ENCODE results near the gene SLC9C1.
"Not testable (repeated sequence)": the region's sequence is repeated elsewhere in the genome, so short reads cannot be mapped to it uniquely, and the experiment has no call there.

Gene SLC9C1

DNA sequence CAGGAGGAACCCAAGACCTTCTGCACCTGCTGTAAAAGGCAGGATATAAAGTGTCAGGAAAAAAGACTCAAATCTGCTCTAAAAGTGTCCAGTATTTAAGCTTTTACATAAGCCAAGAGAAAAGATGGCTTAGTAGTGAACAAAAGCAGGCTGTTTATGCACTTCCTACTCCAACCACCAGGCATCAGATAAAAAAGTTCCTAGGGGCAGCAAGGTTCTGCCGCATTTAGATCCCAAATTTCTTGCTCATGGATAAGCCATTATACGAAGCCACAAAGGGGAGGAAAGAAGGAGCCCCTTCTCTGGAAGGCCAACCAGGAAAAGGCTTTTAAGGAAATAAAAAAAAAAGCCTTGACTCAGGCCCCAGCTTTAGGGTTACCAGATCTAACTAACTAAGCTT is 10.6 kb upstream of the SLC9C1 start:
- DNase-seq = no peak

DNA sequence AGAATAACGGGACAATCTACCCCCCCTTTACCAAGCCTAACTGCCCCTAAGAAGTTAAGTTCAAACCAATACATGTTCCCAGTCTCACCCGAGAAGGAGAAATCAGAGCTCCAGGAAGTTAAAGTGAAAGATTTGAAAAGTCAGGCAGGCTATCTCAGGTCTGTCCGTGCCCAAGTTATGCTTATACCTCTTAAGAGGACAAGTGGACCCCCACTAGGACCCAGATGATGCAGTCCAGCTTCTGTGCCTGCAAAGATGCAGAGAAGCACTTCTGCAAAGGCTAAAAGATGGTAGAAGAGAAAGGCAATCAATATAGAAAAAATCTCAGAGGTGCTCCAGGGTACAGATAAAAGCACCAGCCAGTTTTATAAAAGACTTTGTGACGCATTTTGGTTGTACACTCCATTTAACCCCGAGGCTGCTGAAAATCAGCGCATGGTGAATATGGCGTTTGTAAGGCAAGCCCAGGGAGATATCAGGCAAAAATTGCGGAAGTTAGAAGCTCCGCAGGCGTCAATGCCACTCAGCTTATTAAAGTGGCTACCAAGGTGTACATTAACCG is 9.8 kb upstream of the SLC9C1 start:
- no peak for DNase-seq

DNA sequence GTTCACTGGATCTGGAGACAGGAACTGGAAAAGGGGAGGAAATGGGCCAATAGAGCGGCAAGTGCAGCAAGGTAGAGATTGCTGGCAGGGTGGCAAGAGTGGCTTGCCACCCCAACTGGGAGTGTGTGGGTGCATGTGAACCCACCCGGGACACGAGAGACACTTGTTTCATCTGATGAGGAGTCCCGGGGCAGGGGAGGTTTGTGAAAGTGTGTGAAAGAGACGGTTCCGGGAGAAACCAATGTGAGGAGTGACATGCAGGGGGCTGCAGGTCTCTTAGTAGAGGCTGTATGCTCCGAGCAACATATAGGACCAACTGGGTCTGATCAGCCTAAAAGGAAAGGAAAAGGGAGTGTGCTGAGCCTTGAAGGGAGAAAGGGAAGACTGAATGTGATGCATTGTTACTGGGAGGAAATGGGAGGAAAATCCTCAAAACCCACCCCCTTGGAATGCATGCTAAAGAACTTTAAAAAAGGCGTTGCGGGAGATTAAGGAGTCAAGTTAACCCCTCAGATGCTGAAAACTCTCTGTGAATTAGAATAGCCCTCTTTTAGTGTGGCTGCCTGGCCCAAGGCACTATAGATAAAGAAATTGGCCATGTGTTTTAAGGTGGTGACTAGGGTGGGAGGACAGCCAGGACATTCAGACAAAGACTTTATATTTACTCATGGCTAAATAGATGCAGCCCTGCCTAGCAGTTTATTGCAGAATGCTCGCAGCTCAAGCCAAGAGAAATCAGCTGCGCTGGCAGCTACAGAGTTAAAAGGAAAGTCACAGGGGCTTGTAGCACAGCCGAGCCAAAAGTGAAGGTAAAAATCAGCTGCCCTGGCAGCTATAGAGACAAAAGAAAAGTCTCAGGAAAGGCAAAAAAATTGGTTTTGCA is 9.1 kb upstream of the SLC9C1 start:
- DNase-seq = no peak

DNA sequence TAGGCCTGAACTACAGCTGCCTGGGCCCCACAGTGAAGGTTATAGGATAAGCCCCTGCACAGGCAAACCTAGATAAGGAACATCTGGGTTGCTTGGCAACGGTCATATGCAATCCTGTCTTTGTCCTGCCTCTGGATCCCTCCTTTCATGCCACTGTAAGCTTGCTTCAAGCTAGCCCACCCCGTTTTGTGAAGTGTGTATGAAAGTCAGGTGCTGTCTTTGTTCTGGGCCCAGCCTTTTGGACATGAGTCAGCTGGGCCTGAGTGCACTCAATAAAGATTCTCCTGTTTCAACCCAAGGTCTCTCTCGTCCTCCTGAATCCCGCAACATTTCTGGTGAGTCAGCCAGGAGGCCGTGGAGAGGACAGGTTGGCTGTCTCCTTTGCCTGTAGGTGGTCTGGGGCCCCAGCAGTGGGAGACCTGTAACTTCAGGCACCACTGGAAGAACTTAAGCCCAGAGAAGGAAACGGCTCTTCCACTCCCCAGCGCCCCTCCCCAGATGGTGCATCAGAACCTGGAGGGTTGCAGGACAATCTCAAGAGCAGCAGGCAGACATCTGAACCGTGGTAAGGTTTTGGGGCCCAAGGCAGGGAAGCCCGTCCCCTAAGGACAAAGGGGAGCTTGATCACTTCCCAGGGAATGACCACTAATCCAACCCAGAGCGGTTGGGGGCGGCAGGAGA is 8.3 kb upstream of the SLC9C1 start:
- DNase-seq = no peak

DNA sequence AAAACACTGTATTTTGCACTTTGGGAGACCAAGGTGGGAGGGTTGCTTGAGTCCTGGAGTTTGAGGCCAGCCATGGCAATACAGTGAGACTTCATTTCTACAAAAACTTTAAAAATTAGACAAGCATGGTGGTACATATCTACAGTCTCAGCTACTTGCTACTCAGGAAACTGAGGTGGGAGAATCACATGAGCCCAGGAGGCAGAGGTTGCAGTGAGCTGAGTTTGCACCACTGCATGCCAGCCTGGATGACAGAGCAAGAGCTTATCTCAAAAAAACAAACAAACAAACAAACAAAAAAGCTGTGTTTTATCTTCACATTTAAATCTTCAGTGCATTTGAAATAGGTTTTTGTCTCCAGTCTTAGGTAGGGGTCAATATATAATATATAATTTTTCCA is 4.8 kb upstream of the SLC9C1 start:
- no peak for DNase-seq

DNA sequence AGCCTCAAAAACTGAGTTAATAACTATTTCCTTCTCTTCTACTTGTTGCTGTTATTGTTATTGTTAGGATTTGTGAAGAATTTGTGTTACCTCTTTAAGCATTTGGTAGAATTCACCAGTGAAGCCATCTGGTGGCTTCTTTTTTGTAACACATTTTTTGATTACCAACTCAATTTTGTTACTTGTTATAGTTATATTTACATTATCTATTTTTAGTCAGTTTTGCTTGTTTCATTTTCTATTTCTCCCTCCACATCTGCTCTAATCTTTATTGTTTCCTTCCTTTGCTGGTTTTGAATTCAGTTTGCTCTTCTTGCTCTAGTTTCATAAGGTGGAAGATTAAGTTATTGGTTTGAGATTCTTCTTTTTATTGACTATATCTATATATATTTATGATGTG is 3.7 kb upstream of the SLC9C1 start:
- DNase-seq = no peak

DNA sequence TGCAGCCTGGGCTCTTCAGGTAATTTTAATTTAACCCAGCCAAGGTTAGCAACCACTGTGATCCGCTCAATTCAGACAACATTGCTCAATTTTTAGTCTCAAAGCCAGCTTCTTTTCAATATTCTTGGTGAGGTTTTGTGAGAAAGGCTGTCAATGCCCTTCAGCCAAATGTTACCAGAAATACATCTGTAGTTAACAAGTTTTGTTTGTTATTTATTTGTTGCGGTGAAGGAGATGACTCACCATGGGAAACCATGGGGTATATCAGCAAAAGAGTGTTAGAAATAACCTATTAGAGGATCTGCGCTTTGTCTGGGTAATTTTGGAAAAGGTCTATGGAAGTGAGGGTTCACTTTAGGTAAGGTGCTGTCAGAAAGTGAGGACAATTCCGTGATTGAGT is 5.0 kb downstream of the SLC9C1 start:
- no peak for DNase-seq

DNA sequence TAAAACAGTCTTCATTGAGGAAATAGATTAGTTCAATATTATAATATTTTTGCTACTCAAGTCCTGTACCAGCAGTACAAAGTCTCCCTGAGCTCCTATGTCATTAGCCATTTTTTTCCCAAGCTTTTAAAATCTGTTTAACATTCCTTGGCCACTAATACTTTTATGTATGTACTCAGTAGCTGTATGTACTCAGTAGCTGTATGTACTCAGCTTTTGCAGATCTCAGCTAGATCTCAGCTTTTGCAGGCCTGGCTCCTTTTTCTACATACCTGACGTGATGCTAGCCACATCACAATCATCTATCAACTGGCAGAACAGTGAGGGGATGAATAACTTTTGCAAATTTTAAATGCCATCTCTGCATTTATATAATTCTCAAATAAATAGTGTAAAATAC is 13.8 kb downstream of the SLC9C1 start:
- DNase-seq = no peak

DNA sequence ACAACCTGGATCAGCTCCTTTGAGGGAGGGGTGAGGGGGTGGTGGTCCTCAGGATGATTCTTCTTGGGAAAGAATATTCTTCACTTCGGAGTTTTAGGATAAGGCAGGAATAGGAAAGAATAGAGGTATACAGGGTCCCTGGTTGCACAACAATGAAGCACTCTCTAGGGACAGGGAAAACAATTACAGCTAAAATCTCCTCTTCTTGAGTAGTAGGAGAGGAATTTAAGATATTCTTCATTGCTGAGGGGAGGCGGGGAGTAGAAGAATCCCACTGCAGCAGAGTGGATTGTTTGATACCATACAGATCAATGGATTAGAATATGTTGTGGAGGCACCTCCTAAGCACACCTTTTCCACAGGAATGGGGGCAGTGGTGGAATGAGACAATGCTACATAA is 20.5 kb downstream of the SLC9C1 start:
- no peak for DNase-seq

DNA sequence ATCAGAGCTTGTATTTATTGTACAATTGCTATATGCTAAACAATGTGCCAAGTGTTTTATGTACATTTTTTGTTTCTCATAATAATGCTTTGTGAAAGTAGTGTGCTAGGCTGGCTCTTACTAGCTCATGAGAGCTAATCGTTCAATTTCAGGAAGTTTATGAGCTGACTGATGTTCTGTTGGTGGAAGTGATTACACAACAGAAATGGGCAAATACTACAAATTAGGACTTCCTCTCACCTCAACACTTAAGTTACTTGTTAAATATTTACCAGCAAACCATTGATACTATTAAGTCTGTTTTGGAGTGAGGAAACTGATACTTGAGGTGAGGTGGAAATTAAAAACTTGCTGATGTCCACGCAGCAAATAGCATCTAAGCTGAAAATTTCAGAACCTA is 32.3 kb downstream of the SLC9C1 start:
- DNase-seq = no peak

DNA sequence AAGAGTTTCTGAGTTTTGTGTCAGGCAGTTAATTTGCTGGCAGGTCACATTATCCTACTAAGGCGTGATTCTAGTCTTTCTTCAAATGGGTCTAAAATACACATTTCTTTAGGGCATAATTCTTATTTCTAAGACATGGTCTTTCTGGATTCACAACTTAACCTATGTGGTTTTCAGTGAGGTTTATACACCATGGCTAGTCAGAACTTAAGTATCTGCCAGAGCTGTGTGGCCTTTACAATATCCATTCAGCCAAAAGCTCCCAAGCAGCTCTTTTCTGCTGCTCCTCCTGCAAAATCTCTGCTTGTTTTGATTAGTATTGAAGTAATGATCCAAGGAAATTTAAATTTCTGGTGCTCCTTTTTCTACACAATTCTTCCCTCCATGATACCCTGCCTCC is 33.5 kb downstream of the SLC9C1 start:
- DNase-seq = no peak

DNA sequence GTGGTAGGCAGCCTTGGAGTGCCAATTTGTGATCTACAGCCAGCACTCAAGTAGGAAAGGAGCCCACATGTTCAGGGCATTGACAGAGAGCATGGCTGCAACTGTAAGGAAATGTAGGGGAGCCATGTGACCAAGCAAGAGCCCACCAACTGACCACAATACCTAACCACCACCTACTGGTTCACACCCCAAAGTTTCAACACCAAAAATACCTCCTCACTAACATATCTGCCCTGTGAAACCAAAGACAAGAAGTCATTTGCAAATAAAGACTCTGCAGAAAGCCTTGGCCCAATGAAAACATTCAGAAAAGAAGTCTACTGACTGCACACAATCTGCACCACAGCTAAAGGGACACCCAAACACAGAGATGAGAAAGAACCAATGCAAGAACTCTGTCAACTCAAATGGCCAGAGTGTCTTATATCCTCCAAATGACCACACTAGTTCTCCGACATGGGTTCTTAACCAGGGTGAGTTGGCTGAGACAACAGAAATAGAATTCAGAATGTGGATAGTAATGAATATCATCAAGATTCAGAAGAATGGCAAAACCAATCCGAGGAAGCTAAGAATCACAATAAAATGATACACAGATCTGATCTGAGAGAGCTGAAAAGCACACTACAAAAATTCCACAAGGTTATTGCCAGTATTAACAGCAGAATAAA is 40.6 kb downstream of the SLC9C1 start:
- no peak for DNase-seq

DNA sequence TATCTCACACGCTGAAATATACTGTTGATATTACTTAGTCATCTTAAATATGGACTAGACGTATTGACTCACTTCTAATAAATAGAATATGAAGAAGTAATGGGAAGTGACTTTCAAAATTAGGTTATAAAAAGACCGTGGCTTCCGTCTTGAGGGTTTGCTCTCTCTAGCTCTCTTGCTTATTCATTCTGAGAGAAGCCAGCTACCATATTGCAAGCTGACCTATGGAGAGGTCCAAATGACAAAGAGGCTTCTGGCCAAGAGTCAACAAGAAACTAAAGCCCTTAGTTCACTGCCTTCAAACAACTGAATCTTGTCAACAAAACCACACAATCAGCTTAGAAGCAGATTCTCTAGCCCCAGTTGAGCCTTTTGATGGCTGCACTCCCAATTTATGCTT is 46.1 kb downstream of the SLC9C1 start:
- DNase-seq = no peak

DNA sequence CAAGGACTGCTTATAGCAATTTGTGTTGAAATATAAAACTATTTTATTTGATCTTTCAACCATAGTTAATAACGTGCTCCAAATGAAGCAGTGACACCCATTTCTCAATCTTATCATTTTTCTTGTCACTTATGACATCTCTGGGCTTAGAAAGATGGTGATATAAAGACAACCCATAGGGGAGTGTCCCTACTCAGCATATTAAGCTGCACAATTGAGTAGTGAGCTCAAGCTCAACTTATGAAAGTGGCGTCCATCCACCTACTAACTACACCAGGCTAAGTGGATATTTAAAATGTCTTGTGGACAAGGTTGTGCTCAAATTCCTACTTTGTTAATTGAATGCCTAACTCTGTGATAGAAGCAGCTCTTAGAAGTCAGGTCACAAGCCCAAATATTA is 46.7 kb downstream of the SLC9C1 start:
- no peak for DNase-seq

DNA sequence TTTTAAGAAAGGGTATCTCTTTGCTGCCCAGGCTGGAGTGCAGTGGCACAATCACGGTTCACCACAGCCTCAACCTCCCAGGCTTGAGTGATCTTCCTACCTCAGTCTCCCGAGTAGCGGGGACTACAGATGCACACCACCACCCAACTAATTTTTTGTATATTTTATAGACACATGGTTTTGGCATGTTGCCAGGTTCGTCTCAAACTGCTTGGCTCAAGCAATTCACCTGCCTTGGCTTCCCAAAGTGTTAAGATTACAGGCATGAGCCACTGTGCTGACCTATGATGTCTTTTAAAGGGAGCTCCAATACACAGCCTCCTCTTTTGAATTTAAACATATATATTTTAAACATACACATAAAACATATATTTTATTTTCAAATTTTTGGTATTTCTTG is 60.9 kb downstream of the SLC9C1 start:
- no peak for DNase-seq

DNA sequence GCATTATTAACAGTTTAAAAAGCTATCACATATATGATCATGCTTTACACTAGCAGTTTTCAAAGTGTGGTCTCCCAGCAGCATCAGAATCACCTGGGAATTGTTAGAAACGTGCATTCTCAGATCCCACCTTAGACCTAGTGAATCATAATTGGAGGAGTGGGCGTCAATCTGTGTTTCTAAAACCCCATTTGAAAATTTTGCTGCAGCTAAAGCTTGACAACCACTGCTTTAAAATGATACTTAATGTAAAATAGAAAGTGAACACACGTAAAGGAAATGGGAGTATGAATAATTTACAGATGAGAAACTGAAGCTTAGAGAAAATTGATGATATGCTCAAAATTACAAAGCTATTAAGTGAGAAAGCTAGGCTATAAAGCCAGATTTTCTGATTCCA is 62.3 kb downstream of the SLC9C1 start:
- DNase-seq = no peak

DNA sequence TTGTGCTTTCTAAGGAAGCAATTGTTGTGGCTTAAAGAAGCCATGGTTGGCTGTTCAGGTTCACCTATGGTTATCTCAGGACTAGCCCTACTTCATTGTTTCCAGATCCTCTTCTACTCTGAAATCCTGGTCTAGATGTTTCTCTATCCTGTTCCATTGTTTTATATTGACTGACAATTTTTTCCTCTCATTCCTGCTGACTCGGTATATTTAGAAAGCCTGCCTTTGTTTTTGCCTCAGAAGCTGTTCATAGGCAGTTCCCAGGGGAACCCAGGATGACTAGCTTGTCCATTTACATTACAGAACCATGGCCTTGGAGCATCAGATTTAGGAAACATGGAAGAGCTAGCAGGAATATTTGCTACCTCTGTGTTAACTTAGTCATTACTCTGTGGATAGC is 64.0 kb downstream of the SLC9C1 start:
- no peak for DNase-seq

DNA sequence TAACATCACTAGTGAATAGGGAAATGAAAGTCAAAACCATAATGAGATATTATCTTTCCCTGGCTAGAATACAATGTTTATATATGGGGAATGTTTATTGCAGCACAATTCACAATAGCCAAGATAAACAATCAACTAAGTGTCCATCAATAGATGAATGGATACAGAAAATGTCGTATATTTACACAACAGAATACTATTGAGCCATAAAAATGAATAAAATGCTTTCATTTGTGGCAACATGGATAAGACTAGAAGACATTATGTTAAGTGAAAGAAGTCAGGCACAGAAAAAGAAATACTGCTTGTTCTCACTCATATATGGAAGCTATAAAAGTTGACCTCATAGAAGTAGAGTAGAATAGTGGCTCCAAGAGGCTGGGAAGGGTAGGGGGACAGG is 65.2 kb downstream of the SLC9C1 start:
- no peak for DNase-seq

DNA sequence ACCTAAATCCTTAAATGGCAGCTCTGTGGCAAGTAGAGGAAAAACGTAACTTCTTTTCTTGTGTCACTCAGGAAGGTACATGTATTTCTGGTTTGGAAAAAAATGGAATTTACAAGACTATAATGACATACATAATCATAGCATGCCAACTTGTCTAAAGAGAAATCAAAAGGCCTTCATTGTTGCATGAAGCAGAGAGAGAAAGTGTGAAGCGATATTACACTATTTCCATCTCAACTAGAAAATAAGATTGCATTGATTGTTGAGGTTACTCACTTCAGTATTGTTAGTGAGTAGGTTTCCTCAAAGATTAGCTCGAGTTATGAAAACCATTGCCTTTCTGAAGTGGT is 93.7 kb downstream of the SLC9C1 start:
- no peak for DNase-seq

DNA sequence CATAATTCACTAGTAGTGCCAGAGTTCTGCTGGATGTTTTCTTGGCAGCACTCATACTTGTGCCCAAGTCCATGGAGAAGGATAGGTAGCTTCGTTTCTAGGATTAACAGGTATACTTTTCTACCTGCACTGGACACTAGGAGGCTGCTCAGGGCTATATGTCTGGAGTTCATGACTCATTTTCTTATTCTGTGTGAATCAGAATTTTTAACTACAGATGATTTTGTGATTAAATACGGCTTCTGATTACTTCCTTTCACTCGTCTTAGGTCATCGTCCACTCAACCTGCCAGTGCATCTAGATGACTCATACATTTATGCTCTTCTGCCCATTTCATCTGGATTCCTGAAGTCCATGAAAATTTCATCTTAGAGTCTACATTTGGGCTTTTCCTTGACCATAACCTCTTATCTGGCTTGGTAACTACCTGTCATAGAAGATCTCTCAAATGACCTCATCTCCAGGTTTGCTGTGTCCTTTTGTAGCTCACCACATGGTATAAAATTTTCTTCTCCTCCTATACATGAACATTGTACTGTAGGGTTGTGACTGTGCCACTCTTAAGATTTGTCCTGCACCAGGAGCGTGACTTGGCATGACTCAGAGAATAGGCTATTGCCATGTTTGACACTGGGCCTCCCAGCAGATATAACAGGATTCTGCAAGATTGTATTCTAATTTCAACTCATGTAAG is 94.2 kb downstream of the SLC9C1 start:
- no peak for DNase-seq

DNA sequence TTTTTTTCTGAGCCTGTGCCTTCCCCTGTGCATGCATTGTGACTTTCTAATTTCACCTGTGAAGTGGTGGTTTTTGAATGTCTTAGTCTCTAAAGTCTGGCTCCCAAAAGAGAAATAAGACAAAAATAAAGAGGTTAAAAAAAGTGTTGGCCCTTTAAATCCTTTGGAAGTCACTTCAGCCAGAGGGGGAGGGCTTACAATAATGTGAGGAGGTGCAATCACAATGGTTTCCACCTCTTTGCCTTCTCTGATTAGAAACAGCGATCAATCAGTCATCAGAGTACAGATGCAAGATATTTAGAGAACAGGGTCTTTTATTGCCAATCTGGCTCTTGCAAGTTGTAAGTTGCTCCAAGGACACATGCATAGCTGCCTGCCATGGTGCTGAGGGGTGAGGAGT is 96.9 kb downstream of the SLC9C1 start:
- no peak for DNase-seq

DNA sequence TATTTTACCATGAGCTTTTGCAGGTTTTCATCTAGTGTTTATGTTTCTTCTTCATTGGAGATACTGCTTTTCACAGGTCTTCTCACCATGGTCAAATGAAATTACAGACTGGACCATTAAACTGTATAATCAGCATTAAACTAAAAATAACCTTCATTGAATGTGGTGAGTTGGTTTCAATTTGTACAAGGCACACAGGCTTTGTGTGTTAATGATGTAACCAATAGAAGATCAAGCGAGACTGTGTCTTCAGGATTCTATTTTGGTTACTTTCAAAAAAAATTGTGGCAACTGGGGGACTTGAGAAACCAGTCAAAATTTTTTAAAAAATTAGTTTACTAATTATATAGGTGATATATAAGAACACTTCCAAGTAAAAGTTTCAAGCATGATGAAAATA is 106.7 kb downstream of the SLC9C1 start:
- no peak for DNase-seq

DNA sequence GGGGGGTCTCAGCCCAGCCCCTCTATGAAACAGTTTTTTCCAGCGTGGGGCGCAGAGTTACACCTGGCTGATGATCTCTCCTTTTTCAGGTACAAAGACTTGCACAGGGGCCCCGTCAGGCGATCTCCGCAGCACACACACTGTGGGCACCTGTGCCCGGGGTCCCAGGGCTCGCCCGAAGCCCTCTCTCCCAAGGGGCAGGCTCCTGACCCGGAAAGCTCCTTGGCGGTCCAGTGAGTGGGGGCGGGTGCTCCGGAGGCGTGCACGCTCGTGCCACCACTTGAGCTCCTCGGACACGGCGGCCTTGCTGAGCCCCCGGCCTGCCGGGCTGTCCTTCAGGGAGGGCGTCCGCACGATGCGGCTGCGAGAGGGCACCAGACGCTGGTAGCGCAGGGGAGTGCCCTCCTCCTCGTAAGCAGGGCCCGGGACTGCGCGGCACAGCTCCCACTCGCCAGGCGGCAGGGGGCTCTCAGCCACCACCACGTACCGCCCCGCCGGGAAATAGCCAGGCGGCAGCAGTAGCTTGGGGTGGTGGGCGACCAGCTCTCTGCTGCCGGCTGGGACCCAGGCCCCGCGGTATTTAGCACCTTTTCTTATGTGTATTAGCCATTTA is 108.5 kb downstream of the SLC9C1 start:
- DNase-seq = not testable (repeated sequence)

Data from NCI-H2081 treated with DMSO at 0.1 percent for 48 hours (cell line).